Mammary epithelial cell (primary cell): Measurements from ENCODE around the gene IFT25.

Source experiments
- EZH2 ChIP-seq: IDR thresholded peaks from 2 replicates; pipeline ENCODE4 v1.6.1; 2012; ENCODE audit warnings: low read length, inconsistent platforms, borderline replicate concordance
- TF ChIP-seq, protein P1 (sequence below), 2 donors: IDR thresholded peaks in 1 of 2; conservative IDR thresholded peaks in 1 of 2; 2 replicates each; pipeline ENCODE4 v1.5.1; 2011 to 2012; ENCODE audit warnings: inconsistent platforms in 2 of 2, low read length in 2 of 2, mild to moderate bottlenecking in 2 of 2, control low read depth in 1 of 2, low read depth in 1 of 2; ENCODE audit not compliant: insufficient read depth in 1 of 2; ENCODE audit errors: extremely low read depth in 1 of 2

DNA sequence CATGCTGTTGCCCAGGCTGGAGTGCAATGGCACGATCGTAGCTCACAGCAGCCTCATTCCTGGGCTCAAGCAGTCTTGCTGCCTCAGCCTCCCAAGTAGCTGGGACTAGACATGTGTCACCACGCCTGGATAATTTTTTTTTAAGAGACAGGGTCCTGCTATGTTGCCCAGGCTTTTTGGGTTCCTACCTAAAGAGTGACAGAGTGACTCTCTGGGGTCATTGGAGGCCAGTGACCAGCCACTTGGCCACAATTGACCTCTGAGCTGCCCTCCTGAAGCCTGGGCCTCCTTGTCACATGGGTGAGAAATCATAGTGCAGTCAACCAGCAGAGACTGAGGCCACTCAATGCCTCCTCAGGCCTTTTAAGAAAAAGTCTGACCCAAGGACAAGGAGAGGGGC, 45.8 kb downstream of the IFT25 start:
- TF ChIP-seq, protein P1, sequence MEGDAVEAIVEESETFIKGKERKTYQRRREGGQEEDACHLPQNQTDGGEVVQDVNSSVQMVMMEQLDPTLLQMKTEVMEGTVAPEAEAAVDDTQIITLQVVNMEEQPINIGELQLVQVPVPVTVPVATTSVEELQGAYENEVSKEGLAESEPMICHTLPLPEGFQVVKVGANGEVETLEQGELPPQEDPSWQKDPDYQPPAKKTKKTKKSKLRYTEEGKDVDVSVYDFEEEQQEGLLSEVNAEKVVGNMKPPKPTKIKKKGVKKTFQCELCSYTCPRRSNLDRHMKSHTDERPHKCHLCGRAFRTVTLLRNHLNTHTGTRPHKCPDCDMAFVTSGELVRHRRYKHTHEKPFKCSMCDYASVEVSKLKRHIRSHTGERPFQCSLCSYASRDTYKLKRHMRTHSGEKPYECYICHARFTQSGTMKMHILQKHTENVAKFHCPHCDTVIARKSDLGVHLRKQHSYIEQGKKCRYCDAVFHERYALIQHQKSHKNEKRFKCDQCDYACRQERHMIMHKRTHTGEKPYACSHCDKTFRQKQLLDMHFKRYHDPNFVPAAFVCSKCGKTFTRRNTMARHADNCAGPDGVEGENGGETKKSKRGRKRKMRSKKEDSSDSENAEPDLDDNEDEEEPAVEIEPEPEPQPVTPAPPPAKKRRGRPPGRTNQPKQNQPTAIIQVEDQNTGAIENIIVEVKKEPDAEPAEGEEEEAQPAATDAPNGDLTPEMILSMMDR (conservative IDR thresholded peaks at IDR 0.05 in 1 of 2, IDR thresholded peaks at IDR 0.05 in 1 of 2; ENCODE audit: extremely low read depth in 1 of 2, insufficient read depth in 1 of 2, low read depth in 1 of 2, low read length in 2 of 2), result no peak
- no peak for TF ChIP-seq EZH2
